ENCODE measurements around the gene LDLRAD4.

The LDLRAD4 gene

GRCh38 chr18:13566941-13567746 is 348.6 kb downstream of the LDLRAD4 start:
- no peak for DNase-seq

GRCh38 chr18:13568443-13569392 is 350.2 kb downstream of the LDLRAD4 start:
- DNase-seq, result no peak

GRCh38 chr18:13570216-13570615 is 351.7 kb downstream of the LDLRAD4 start:
- no peak for DNase-seq

- no peak for DNase-seq
Observed at GRCh38 chr18:13570856-13571495, 352.4 kb downstream of the LDLRAD4 start.

- no peak for DNase-seq
Observed at GRCh38 chr18:13572148-13572547, 353.6 kb downstream of the LDLRAD4 start.

GRCh38 chr18:13572721-13573120 is 354.2 kb downstream of the LDLRAD4 start:
- DNase-seq, result no peak

- DNase-seq, result no peak
Observed at GRCh38 chr18:13573750-13574149, 355.2 kb downstream of the LDLRAD4 start.

GRCh38 chr18:13574355-13574754 is 355.8 kb downstream of the LDLRAD4 start:
- no peak for DNase-seq

- DNase-seq, result no peak
Observed at GRCh38 chr18:13574761-13575160, 356.2 kb downstream of the LDLRAD4 start.

GRCh38 chr18:13576598-13576997 is 358.0 kb downstream of the LDLRAD4 start:
- no peak for DNase-seq

GRCh38 chr18:13577091-13577697 is 358.6 kb downstream of the LDLRAD4 start:
- DNase-seq, result no peak

GRCh38 chr18:13577781-13578180 is 359.2 kb downstream of the LDLRAD4 start:
- no peak for DNase-seq

- no peak for DNase-seq
Observed at GRCh38 chr18:13578400-13578799, 359.8 kb downstream of the LDLRAD4 start.

- DNase-seq, result no peak
Observed at GRCh38 chr18:13579874-13580273, 361.3 kb downstream of the LDLRAD4 start.

- DNase-seq, result no peak
Observed at GRCh38 chr18:13580351-13580750, 361.8 kb downstream of the LDLRAD4 start.

GRCh38 chr18:13580991-13581390 is 362.4 kb downstream of the LDLRAD4 start:
- DNase-seq, result no peak

GRCh38 chr18:13581496-13582177 is 363.1 kb downstream of the LDLRAD4 start:
- DNase-seq, result no peak

GRCh38 chr18:13582178-13582670 is 363.7 kb downstream of the LDLRAD4 start:
- no peak for DNase-seq

- no peak for DNase-seq
Observed at GRCh38 chr18:13583576-13584550, 365.3 kb downstream of the LDLRAD4 start.

- DNase-seq, result no peak
Observed at GRCh38 chr18:13584825-13585224, 366.3 kb downstream of the LDLRAD4 start.
